IPS-15b (cell line): ENCODE results near the gene COL24A1.

Source experiments
- H3K27me3 ChIP-seq: one replicate; pipeline ENCODE4 v1.6.1; 2013; ENCODE audit warnings: low read length; ENCODE audit not compliant: control insufficient read depth, insufficient read depth
- H3K36me3 ChIP-seq: one replicate; pipeline ENCODE4 v1.6.1; 2013; ENCODE audit warnings: low read length; ENCODE audit not compliant: control insufficient read depth, insufficient read depth
- H3K4me1 ChIP-seq: one replicate; pipeline ENCODE4 v1.6.1; 2013; ENCODE audit warnings: mild to moderate bottlenecking, low read length; ENCODE audit not compliant: control insufficient read depth, insufficient read depth
- H3K4me3 ChIP-seq: one replicate; pipeline ENCODE4 v1.5.1; 2013; ENCODE audit warnings: low read depth, low read length
- H3K9ac ChIP-seq: one replicate; pipeline ENCODE4 v1.6.1; 2013; ENCODE audit warnings: low read depth, mild to moderate bottlenecking, low read length
- H3K9me3 ChIP-seq: one replicate; pipeline ENCODE4 v1.6.1; 2013; ENCODE audit warnings: mild to moderate bottlenecking, low read length; ENCODE audit not compliant: control insufficient read depth, insufficient read depth

Gene COL24A1

DNA sequence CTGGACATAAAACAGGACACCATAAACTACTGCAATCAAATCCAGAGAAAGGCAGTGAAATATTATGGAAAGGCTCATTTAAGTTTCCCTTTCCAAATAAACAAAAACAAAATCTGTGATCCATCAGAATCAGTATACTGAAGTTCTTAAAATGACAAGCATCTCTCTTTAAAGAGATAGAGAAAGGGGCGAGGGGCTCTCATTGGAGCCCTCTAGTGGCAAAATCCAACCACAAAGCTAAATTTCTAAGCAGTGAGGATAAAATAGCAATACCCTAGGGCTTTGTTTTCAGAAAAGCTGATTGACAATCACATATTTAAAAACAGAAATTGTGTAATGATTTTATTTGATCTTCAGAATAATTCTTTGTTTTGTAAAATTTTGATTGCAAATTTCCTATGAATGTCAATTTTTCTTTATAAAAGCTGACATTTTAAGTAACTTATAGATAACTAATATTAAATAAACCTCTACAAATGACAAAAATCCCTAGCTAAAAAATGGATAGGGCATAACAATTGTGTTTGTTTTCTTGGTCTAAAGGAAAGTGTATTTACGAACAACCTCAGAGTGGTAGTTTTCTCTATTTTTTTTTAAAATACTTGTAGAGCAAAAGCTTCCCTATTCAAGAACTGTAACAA is 138.2 kb downstream of the COL24A1 start:
- Histone ChIP-seq H3K36me3 (no peaks in the 10 kb centered on the region), H3K4me3 (no peak overlapping the region), H3K27me3 (no peaks in the 10 kb centered on the region), H3K4me1 (no peaks in the 10 kb centered on the region), H3K9me3 (no peaks in the 10 kb centered on the region), H3K9ac (no peak overlapping the region)

DNA sequence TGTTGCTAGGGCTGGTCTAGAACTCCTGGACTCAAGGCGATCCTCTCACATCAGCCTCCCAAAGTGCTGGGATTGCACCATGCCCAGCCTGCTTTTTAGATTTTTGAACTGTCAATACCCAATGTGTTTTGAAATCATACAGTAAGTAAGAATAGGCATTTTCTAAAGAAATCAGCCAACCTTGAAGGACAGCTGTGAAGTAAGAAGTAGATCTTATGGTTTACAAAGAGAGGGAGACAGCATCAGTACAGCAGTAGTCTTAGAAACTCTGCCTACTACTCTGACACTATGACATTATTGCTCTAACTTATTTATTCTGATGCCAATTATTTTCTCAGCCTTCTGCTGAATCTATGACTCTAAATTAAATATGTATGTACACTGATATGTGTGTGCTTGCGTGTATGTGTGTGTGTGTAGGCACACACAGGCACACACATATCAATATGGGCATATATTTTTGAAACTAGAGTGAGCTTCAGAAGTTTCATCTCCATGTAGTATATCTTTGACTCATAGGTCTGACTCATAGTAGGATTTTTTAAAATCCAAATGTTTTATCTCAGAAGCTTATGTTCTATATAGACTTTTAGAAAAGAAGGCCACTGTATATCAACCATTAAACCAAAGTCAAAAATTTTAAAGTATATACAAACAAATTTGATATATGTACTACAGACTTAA is 140.4 kb downstream of the COL24A1 start:
- Histone ChIP-seq H3K4me3 (no peak overlapping the region), H3K9ac (no peak overlapping the region), H3K4me1 (no peaks in the 10 kb centered on the region), H3K9me3 (no peaks in the 10 kb centered on the region), H3K36me3 (no peaks in the 10 kb centered on the region), H3K27me3 (no peaks in the 10 kb centered on the region)

GRCh38 chr1:86015375-86015774 is 141.2 kb downstream of the COL24A1 start:
- Histone ChIP-seq H3K9me3 (no peaks in the 10 kb centered on the region), H3K27me3 (no peaks in the 10 kb centered on the region), H3K36me3 (no peaks in the 10 kb centered on the region), H3K4me3 (no peak overlapping the region), H3K9ac (no peak overlapping the region), H3K4me1 (no peaks in the 10 kb centered on the region)

GRCh38 chr1:86000601-86001000 is 156.0 kb downstream of the COL24A1 start:
- no peaks in the 10 kb centered on the region for H3K27me3 ChIP-seq
- H3K4me1 ChIP-seq, result no peaks in the 10 kb centered on the region
- H3K9me3 ChIP-seq, result no peaks in the 10 kb centered on the region
- H3K4me3 ChIP-seq, result no peak overlapping the region
- H3K9ac ChIP-seq, result no peak overlapping the region
- H3K36me3 ChIP-seq, result no peaks in the 10 kb centered on the region

- Histone ChIP-seq H3K9me3 (no peaks in the 10 kb centered on the region), H3K36me3 (no peaks in the 10 kb centered on the region), H3K4me3 (no peak overlapping the region), H3K9ac (no peak overlapping the region), H3K4me1 (no peaks in the 10 kb centered on the region), H3K27me3 (no peaks in the 10 kb centered on the region)
Observed at GRCh38 chr1:85998105-85998855, 158.3 kb downstream of the COL24A1 start.

GRCh38 chr1:85992791-85993190 is 163.8 kb downstream of the COL24A1 start:
- no peak overlapping the region for H3K9ac ChIP-seq
- no peaks in the 10 kb centered on the region for H3K9me3 ChIP-seq
- no peaks in the 10 kb centered on the region for H3K4me1 ChIP-seq
- H3K36me3 ChIP-seq, result no peaks in the 10 kb centered on the region
- H3K4me3 ChIP-seq, result no peak overlapping the region
- no peaks in the 10 kb centered on the region for H3K27me3 ChIP-seq

DNA sequence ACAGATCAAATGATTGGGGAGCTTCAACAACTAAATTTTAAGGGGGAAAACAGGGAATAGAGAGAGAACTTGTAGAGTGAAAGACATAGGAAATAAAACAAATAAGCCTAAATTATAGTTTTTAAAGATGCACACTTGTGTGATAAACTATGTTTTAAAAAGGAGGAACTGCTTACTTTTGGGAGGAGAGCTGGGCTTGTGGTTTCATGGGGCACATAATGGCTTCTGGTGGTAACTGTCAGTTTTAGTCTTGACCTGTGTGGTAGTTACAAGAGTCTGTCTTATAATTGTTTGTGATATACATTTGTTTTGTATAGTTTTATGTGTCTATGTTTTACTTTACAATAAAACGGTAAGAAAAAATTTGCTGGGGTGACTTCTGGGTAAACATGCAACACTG is 165.3 kb downstream of the COL24A1 start:
- Histone ChIP-seq H3K27me3 (no peaks in the 10 kb centered on the region), H3K36me3 (no peaks in the 10 kb centered on the region), H3K9ac (no peak overlapping the region), H3K4me1 (no peaks in the 10 kb centered on the region), H3K4me3 (no peak overlapping the region), H3K9me3 (no peaks in the 10 kb centered on the region)

DNA sequence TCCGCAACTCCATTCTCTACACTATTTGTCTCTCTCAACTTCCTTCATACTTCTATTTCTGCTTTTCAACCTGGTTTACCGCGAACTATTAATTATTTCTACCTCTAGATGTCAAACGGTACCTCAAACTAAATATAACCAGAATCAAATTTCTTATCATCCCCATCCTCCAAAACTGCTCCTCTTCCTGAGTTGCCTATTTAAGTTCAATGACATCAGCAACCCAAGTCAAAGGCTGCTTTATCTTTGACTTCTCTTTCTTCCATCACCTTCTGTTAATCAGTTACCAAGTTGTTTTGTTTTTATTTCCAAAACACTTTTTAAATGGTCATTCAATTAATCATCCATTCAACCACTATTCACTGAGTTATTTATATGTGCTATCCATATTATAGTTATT is 171.9 kb downstream of the COL24A1 start:
- no peaks in the 10 kb centered on the region for H3K9me3 ChIP-seq
- no peak overlapping the region for H3K4me3 ChIP-seq
- H3K36me3 ChIP-seq, result no peaks in the 10 kb centered on the region
- no peak overlapping the region for H3K9ac ChIP-seq
- no peaks in the 10 kb centered on the region for H3K27me3 ChIP-seq
- H3K4me1 ChIP-seq, result no peaks in the 10 kb centered on the region

- Histone ChIP-seq H3K27me3 (no peaks in the 10 kb centered on the region), H3K4me1 (no peaks in the 10 kb centered on the region), H3K9ac (no peak overlapping the region), H3K4me3 (no peak overlapping the region), H3K9me3 (no peaks in the 10 kb centered on the region), H3K36me3 (no peaks in the 10 kb centered on the region)
Observed at GRCh38 chr1:85983316-85983715, 173.3 kb downstream of the COL24A1 start.

- Histone ChIP-seq H3K4me3 (no peak overlapping the region), H3K4me1 (peaks cover 4% of the 10 kb centered on the region), H3K9me3 (no peaks in the 10 kb centered on the region), H3K9ac (no peak overlapping the region), H3K36me3 (no peaks in the 10 kb centered on the region), H3K27me3 (no peaks in the 10 kb centered on the region)
Observed at GRCh38 chr1:85976516-85977205, 179.9 kb downstream of the COL24A1 start.

DNA sequence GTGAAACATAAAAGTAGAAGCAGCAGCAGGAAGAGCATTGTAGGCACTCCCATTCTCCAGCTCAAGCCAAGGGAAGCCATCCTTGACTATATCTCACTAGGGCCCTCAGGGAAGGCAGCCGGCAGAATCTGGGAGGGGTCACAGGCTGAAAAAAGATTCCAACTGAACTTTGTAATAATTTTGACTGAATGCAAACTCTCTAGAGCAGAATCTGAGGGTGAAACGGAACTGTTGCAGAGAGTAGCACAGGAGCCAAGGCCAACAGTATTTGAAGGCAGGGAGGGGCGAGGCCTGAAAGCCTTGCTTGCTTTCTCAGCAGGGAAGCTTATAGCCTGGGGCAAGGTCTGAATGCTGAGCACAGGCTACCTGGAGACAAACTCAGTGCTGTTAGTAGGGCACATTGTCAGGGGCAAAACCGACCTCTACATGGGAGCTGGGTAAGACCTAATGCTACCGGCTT is 180.6 kb downstream of the COL24A1 start:
- no peaks in the 10 kb centered on the region for H3K36me3 ChIP-seq
- H3K4me3 ChIP-seq, result no peak overlapping the region
- H3K9me3 ChIP-seq, result no peaks in the 10 kb centered on the region
- H3K9ac ChIP-seq, result no peak overlapping the region
- no peaks in the 10 kb centered on the region for H3K27me3 ChIP-seq
- peaks cover 4% of the 10 kb centered on the region for H3K4me1 ChIP-seq
